Lower leg skin (tissue), 3 donors: ENCODE measurements around the gene CHST10.

Source experiments
- CTCF ChIP-seq, 3 donors: fragments of 450-650 bp; IDR thresholded peaks; one replicate each; pipeline ENCODE4 v1.5.1; 2016; ENCODE audit warnings: antibody characterized with exemption in 3 of 3, mild to moderate bottlenecking in 3 of 3, moderate library complexity in 2 of 3
- POLR2A ChIP-seq, 2 donors: fragments of 450-650 bp; IDR thresholded peaks; one replicate each; pipeline ENCODE4 v1.6.1; 2016 to 2017; ENCODE audit warnings: antibody characterized with exemption in 2 of 2, mild to moderate bottlenecking in 1 of 2, moderate library complexity in 1 of 2

DNA sequence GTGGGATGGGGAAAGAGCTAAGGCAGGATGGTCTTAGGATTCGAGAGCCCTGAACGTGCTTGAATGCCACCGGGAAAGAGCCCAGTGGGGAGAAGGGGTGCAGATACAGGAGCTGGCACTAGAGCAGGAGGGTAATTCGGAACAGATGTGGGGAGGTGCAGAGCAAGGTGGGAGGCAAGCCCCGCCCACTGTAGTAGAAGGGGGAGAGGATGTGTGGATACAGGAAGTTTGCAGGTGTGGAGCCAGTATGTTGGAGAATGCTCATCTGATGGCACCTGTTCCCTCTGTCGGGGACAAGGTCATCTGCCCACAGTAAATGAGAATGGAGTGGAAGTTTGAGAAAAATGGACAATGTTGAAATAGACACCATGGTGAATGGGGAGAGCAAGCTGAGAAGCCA, 28.8 kb downstream of the CHST10 start:
- TF ChIP-seq POLR2A (IDR thresholded peaks at IDR 0.05) (no peak), CTCF (IDR thresholded peaks at IDR 0.05) (no peak)
